ENCODE measurements around the gene OFD1.
"Not testable (repeated sequence)": the region's sequence is repeated elsewhere in the genome, so short reads cannot be mapped to it uniquely, and the experiment has no call there.

The OFD1 gene

DNA sequence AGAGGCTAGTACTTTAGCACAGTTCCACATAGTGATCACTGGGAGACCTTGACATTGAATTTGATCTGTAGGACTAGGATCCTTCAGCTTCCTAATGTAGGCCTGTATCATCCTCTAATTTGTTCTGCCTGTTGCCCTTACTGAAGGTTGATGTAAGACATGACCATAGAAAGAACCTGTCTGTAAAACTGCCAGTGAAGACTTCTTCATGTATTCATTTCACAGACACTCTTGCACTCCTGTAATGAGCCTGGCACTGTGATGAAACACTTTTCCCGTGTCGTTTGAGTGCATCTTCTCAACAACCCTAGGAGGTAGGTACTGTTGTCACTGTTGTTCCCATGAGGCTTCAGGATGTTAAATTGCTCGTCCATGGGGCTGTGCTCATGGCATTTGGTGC lies 31.0 kb upstream of the OFD1 start:
- no peak for DNase-seq

DNA sequence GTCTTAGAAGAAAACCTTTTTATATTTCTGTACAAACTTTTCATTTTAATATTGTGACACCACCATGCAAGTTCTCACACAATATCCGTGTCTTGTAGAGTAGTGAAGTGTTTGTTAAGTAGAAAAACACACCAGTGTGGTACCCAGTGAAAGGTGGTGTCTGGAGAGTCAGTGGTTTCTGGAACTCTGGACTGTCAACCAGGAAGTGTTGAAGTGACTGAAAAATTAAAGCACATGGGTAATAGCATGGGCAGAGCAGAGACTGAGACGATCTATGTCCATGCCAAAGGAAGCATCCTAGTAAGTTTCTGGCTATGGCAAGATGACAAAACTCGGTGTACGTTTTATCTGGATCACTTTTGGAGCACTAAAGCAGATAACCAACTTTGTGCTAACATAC lies 23.4 kb upstream of the OFD1 start:
- no peak for DNase-seq

- DNase-seq, result no peak
Observed at GRCh38 chrX:13716455-13716854, 18.1 kb upstream of the OFD1 start.

DNA sequence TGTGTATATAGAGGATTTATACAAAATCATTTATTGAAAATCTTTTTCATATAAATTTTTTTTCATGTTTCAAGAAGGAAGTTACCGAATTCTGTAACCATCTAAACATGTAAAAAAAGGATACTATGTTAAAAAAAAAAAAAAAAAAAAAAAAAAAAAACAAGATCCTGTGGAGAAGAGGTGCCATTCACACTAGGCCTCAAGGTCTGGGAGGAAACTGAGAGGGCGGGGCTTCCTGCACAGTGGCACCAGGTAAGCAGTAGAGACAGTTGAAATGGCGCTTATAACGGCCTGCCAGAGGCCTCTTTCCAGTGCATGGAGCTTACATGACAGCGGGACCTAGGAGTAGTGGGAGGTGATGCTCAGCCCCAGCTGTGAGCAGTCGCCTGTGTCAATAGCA lies 17.6 kb upstream of the OFD1 start:
- no peak for DNase-seq

DNA sequence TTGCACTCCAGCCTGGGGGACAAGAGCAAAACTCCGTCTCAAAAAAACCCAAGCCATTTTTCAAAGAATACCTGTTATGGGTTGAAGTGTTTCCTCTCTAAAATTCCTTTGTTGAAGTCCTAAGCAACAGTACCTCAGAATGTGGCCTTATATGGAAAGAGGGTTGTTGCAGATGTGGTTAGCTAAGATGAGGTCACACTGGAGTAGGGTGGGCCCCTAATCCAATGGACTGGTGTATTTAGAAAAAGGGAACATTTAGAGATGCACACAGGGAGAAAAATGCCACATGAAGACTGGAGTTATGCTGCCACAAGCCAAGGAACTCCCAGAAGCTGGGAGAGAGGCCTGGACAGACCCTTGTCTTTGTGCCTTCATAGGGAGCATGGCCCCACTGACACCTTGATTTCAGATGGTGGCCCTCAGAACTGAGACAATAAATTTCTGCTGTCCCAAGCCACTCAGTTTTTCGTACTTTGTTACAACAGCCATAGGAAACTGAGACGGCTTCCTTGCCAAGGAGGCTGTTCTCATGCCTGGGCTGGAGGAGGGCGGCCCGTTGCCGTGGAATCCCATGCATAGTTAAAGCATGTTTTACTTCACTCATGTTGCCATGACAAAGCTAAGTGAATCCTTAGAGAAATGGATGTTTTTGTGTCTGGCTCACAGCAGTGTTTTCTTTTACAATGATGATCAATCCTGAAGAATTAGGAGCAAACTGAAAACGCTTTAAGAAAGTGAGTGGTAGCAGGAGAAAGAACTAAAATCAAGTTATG lies 16.7 kb upstream of the OFD1 start:
- DNase-seq, result peak; percentile 83

DNA sequence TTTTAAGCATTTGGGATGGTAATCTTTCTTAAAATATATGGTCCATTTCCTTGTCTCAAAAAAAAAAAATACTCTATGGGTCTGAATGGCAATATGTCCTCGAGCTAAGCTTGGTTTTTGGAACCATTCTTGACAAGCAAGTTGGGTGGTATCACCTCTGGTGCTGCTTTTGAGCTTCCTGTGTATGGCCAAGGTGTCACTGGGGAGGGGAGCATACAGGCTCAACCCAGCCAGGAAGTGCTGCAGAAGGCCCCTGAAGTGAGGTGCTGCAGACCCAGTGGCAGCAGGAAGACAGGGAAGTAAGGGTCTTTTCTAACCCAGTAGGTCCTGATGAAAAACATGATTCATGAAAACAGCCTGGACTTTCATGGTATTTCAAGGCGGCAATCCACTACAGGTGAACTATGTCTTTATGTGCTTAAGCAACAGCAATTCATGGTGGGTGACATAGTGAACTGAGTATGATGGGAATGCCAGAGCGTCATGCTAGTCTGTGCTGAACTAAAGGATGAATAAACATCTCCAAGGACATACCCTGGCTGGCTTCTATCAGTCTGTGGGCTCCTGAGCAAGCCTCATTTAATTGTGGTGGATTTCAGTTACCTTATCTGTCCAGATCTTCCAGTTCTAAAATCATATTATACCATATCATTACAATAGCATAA lies 15.2 kb upstream of the OFD1 start:
- DNase-seq, result no peak

DNA sequence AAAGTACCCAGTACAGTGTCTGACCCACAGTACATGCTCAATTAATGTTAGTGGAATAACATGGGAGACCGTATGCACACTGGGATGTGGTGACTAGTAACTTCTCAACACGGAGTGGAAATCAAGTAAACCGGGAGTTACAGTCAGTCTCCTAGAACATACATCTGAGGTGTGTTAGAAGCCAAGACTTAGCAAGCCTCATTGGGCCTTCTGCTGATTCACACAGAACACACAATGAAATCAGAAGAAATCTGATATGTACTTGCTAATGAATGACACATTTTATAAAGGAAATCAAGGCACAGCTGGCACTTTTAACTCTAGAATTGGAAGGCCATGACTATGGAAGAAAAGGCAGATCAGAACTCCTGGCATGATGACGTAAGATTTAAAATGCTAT lies 13.2 kb upstream of the OFD1 start:
- no peak for DNase-seq

GRCh38 chrX:13721819-13722519 lies 12.6 kb upstream of the OFD1 start:
- DNase-seq, result peak; percentile 42

GRCh38 chrX:13724878-13725277 lies 9.7 kb upstream of the OFD1 start:
- not testable (repeated sequence) for DNase-seq

GRCh38 chrX:13726583-13726982 lies 8.0 kb upstream of the OFD1 start:
- DNase-seq, result not testable (repeated sequence)

GRCh38 chrX:13730523-13730922 lies 4.0 kb upstream of the OFD1 start:
- DNase-seq, result not testable (repeated sequence)

DNA sequence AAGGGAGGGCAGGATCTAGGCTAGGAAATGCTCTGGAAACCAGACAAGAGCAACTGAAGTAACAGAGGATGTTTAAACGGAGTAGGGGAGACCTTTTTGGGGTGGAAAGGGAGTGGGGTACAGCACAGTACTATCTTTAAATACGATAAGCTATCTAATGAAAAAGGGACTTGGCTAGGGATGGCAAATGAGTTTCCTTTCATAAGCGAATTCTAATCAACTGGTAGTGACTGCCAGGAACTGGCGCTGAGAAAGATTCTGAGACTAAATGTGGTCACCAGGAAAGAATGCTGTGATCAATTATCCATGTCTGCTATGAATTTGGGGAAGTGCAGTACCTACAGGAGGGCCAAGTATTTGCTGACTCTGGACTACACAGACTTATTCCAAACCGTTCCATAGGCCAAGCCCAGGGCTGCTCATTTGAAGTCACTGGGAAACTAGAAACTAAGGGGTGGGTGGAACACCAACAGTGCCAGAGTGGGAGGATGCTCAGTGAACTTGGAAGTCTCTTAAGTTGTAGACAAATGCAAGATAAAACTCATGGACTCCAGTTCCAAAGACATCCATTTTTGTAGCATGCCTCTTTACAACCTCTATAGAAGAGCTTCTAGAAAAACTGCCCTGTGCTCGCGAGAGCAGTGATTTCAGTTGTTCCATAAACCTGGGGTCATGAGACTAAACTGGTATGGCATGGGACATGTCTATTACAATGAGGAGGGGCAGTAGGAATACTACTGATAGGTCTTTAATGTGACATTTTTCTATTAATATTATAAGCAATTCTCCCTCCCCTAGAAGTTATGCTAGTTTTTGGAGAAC lies 2.1 kb upstream of the OFD1 start:
- peak; percentile 49 for DNase-seq

DNA sequence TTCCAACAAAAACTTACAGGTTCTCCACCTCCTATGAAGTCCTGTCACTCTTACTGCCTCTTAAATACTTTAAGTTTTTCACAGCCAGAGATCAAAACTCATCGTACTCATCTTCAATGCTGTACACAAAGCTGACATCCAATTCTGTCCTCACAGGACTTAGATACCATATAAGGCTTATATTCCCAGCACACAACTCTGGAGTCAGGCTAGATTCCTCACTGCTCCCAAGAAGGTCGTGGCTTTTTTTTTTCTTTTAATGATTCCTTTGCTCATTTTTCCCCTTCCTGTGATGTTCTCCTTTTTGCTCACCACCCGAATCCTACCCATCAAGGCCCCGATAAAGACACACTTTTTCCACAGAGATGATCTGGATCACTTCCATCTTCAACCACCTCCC lies 1.0 kb upstream of the OFD1 start:
- DNase-seq, result peak; percentile 33

DNA sequence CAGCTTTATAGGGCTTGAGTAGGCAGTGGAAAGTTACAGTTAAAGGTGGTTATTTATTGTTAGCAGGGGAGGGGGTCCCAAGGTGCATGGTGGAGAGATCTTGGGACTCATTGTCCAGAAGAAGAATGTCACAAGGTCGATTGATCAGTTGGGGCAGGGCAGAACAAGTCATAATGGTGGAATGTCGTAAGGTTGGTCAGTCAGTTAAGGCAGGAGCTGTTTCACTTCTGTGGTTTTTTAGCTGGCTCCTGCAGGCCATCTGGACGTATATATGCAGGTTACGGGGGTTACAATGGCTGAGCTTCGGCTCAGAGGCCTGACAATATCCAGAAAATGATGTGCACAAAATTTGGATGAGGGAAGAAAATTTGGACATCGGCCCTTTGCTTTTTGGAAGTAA lies 7.1 kb downstream of the OFD1 start:
- no peak for DNase-seq

DNA sequence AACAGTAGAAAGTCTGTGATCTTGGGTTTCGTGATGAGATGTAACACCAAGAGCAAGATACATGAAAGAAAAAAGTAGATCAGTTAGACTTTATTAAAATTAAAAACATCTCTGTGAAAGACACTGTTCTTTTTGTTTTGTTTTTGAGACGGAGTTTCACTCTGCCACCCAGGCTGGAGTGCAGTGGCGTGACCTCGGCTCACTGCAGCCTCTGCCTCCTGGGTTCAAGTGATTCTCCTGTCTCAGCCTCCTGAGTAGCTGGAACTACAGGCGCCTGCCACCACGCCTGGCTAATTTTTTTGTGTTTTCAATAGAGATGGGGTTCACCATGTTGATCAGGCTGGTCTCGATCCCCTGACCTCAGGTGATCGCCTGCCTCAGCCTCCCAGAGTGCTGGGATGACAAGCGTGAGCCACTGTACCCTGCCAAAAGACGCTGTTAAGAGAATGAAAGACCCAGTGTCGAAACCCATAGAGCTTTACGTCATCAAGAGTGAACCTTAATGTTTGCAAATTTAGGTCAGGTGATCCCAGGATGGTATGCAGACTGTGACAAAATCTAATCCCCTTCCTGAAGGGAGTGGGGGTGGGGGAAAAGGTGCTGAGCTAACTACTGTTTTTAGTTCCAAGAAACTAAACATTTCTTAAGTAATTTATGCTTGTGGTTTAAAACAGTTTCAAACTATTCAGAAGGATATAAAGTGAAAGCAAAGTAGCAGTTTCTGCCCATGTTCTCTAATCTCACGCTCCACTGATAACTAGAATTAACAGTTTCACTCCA lies 8.0 kb downstream of the OFD1 start:
- no peak for DNase-seq

DNA sequence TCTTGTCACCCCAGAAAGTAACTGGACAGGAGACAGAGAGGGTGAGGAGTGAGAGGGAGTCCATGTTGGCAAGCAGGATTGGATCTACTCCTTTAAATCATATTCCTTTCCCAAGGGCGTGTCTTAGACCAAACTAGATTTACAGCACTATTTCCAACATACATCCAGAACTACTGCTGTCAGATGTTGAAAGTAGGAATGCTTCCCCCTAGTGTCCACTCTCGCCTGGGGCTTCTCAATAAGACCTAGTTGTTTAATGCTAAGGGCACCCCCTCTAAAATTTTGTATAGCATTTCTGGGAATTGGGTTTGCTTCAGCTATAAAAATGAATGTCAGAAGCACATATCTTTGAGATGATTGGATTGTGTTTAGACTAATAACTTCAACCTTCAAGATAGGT lies 13.3 kb downstream of the OFD1 start:
- DNase-seq, result peak; percentile 67

- no peak for DNase-seq
Observed at GRCh38 chrX:13748486-13748885, 13.9 kb downstream of the OFD1 start.

- peak; percentile 43 for DNase-seq
Observed at GRCh38 chrX:13750204-13750603, 15.7 kb downstream of the OFD1 start.

DNA sequence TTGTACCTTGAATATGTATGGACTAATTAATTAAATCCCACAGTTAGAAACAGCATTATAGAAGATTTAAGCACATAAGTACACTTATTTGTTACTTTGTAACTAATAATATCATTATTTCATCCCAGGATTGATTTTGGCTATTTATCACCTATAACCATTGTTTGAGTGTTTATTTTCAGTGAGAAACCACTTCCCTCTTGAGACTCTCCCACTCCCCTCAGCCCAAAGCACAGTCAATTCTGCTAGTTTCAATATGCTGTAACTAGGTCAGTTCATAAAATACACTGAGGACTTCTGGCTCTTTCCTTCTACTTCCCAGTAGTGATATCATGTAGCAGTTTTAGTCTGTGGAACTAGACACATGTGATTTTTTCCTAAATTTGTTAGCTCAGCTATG lies 16.3 kb downstream of the OFD1 start:
- no peak for DNase-seq

DNA sequence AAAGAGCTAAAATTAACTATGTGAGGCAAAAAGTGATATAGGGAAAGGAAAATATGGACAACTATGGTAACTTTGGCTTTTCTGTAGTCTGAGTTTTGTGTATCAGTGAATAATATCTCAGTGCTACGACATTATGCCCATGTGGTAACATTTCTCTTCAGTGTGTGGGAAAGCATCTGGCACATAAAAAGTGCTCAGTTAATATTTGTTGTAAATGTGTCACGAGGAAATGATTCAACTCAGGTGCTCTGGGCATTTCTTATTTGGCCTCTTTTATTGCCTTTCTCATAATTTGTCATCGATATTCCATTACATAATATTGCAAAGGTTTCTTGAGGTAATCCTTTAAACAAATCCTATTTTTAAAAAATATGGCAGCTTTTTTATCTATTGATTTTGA lies 17.6 kb downstream of the OFD1 start:
- no peak for DNase-seq

DNA sequence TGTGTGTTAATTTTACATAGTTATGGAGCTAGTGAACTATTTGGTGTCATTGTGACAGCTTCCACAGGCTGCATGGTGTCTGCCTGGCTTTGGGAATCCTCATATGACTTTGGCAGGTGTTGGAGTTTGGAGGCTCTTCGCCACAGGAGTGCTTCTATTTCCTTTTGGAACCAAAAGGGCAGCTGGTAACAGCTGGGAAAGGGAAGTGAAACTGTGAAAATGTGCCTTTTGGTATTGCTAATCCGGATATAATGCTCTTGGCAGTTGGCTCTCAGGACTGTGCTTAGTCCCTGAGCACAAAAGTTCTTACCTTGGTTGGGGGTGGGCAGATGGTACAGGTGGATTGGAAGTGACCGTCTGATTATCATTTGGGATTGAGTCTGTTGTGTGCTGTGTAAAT lies 18.1 kb downstream of the OFD1 start:
- no peak for DNase-seq

- no peak for DNase-seq
Observed at GRCh38 chrX:13754765-13755164, 20.2 kb downstream of the OFD1 start.
